Measurements from ENCODE around the gene MVB12B.

MVB12B gene

DNA sequence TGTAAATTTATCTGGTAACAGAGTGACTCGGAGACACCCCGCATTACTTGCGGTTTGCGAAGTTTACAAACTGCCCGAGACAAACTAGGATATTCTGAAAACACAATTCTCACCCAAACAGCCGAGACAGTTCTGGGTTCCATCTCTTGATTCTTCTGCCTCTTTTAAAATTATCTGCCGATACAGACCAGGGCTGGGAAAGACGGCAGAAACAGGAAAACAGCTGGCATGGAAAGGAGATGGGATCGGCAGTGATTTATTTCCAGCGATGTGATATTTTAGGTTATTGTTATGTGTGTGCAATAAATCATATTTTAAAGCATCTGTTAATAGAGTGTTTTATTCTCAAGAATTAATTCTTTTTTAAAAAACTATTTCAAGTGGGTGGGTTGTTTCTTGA lies 193.8 kb downstream of the MVB12B start:
- DNase-seq (ENCODE audit: low read depth in 2 of 2): no peak

DNA sequence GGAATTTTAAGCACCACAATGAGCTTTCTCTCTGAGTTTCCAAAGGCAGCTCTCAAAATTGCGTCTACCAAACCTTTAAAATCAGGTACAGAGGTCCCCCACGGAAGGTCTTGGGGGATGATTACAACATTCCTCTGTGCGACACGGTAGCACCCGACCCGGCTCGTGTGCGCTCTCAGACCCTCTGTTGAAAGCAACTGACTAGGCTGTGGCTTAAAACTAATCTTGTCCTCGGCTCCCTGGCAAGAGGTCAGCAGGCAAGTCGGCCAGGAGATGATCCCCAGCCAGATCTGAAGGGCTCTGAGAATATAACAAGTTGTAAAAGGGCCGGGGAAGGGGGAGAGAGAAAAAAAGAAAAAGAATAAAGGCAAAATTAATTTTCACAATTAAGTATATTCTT lies 194.5 kb downstream of the MVB12B start:
- no peak for DNase-seq (ENCODE audit: low read depth in 2 of 2)

DNA sequence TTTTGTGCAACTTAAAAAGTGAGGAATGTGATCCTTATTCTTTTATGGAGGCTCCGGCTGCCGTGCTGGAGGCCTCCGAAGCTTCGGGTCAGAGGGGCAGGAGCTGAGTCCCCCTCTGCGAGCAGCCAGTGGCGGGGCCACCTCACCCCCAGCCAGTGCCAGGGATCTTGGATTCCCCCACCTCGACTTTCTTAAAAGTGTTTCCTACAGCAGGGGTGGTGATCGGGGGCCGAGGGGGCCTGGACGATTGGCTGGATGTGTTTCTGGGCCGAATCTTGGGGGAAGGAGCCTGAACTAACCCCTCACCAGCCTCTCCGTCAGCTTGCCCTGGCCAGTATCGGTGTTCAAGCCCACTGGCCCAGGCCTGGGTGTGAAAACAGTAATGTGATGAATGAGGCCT lies 194.9 kb downstream of the MVB12B start:
- DNase-seq (ENCODE audit: low read depth in 2 of 2): no peak

DNA sequence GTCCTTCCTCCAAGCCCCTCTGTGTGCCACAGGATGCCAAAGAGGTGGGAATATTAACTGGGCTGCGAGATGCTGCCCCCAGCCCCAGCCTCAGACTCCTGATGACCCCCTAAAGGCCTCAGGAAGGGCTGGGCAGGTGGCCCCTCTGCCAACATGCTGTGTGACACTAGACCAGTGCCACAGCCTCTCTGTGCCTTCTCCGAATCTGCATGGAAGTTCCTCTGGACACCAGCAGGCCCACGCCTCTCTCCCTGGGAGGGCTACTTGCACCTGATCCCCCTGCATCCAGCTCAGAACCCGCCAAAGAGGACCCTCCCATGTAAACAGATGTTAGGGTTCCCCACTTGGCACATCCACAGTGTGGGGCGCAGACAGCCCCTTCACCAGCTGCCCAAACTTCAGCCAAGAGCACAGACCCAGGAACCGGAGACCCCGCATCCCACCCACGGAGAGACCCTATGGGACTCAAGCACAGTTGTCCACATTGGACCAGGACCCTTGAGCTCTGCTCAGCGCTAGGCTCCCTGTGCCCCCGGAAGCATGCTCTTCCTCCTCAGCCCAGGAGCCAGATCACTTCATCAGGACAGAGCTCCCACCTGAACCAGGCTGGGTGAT lies 195.5 kb downstream of the MVB12B start:
- no peak for DNase-seq (ENCODE audit: low read depth in 2 of 2)

DNA sequence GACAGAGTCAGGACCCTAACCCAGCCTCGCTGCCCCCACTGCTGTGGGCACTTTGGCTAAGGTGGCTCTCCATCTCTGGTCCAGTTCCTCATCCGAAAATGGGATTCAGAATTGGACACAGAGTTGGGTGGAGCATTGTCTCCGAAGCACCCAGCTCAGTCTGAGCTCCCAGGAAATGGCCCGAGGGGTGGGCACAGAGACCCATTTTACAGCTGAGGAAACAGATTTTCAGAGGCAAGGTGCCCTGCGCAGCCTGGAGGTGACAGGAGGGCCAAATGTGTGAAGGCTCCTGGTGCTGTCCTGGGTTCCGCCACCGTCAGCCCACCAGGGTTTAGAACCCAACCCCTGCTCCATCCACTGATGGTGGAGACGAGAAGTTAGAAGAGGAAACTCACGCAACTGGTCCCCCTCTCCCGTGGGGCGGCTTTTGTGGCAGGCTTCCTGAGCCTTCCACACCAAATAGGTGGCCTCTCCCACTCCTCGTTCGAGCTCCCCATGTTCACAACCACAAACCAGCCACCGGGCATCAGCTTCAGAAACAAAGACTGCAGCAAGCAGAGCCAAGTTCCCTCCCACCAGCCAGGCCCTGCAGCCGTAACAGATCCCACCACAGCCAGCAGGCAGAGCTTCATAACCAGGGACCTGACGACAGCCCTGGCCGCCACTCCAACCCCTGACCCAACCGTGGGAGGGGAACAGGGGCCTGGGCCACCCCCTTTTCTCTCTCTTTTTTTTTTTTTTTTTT lies 196.2 kb downstream of the MVB12B start:
- no peak for DNase-seq (ENCODE audit: low read depth in 2 of 2)

DNA sequence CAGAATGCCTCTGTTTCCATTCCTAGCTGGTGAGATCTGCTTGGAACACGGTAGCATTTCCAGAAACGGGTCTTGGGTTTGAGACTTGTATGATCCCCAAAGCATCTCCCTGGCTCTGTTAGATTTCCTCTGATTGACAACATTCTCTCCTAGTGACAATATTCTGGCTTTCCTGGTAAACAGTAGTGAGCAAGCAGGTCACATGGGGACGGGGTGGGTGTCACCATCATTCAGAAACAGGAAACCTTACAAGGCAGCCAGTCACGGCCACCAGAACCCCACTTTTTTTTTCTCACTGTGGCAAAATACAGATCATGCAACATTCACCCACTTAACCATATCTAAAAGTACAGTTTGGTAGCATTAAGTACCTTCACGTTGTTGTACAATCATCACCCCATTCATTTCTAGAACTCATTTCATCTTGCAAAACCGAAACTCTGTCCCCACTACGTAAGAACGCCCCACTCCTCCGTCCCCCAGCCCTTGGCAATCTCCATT lies 197.0 kb downstream of the MVB12B start:
- DNase-seq (ENCODE audit: low read depth in 2 of 2): no peak

DNA sequence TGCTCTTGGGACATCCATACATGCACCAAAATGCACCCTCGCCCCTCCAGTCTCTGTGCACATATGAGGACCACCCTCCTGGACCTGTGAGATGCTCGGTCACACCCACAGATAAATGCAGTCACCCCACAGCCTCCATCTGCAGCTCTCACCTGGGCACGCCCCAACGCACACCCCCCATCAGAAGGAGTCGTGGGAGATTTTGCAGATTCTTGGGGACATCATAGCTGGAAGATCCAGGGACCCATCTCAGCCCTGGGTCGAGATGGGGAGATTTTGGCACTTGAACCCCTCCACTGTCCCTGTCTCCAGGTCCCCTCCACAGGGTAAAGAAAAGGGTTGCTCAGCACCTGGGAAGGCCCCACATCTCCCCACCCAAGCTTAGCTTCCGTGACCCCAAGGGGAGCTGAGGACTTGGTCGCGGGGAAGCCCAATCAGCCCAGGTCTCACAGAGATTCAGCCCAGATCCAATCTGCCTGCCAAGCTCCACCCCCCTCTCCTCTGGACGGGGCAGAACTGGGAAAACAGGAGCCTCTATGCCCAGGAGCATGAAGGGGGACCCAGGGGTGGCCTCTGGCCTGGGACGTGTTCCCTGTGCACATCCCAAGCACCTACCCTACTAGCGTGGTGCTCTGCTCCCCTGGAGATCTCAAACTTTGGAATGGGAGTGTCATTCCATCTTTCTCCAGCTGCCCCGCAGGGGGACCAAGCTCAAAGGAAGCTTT lies 197.9 kb downstream of the MVB12B start:
- no peak for DNase-seq (ENCODE audit: low read depth in 2 of 2)

DNA sequence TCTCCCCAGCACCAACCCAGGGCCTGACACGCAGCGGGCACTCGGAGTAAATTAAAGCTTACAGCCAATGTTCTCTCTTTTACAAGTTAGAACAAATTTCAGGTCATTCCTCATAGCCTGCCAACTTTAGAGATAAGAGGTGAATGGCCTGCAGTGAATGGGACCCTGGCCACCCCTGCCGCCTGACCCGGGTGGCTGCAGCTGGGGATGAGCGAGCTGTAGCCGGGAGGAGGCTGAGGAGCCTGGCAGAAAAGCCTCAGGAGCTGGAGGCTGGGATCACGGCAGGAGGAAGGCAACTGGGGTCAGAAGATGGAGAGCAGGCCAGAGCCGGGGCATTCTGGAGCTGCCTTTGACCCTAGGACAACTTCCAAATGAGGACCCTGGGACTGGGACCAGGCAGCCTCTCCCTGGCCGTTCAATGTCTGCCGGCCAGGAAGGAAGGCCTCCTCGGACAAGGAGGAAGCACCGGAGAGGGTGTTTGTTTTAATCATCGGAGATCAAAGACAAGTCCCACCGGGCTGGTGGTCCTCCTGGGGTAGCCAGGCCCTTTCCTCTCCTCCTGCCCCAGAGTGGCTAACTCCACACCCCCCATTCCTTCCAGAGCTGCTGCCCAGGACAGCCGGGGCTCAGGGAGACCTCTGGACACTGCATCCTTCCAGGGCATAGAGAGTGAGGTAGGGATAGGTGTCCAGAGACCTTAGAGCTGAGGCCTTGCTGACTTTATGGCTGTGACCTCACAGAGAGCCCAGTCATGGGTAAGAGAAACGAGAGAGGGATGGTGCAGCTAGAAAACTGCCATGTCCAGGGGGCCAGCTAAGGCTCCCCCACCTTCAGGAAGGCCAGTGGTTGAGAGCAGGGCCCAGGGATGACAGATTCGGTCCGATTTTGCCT lies 199.8 kb downstream of the MVB12B start:
- no peak for DNase-seq (ENCODE audit: low read depth in 2 of 2)

DNA sequence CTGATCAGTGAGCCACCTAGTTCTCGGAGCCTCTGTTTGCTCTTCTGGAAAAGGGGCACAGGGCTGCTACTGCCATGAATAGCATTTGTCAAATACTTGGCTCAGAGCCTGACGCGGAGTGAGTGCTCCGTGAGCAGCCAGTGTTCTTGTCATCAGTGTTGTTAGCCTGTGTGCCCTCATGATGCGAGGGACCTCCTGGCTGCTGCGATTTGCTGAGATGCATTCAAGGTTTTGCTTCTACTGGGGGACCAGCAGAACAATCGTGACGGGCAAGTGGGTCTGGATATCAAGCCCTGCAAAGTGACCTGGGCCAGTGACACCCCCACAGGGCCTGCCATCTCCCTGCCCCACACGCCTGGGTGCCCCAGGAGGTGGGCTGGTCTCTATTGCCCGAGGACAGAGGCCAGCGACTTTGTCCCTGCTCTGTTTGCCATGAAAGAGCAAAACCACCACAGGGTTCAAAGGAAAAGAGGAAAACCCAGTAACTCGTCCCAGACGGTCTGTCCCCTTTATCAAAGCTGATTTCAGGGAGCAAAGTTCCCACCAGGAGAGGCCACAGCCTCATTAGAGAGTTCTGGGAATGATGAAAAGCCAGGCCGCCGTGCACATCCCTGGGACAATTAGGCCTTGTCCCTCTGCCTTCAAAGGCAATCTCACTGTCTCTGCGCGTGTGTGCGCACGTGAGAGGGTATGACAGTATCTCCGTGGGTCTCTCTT lies 200.6 kb downstream of the MVB12B start:
- no peak for DNase-seq (ENCODE audit: low read depth in 2 of 2)

DNA sequence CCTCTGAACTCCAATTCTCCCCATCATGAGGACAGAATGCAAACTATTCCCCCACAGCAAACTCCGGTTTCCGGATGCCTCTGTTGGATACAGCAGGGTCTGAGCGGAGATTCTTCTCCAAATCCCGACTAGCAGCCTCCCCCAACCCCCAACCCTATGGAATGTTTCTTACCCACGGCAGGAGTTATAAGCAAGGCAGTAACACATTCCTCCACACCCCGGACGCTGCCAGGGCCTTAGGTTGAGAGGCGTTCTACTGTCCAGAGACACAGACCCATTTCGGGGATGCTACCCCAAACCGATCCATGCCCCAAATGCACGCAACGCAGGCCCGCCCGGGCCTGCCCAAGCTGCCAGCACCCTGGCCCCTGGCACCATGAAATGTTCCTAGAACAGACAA lies 201.5 kb downstream of the MVB12B start:
- no peak for DNase-seq (ENCODE audit: low read depth in 2 of 2)

DNA sequence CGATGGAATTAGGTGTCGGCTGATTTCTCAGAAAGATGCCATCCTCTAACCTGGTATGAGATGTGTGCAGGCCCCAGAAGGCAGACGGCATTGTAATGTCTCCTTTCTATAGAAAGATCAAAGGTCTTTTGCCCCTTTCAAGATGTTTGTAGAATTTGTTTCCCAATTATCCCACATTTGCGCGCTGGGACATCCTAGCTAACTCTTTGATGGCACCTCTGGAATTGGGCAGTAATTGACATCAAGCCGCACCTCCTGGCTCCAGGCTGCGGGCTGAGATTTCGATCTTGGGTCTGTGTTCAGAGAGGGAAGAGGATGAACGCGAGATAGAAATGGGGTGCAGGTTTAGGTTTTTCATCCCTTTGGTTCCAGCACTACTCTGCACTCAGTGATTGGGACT lies 202.3 kb downstream of the MVB12B start:
- no peak for DNase-seq (ENCODE audit: low read depth in 2 of 2)

DNA sequence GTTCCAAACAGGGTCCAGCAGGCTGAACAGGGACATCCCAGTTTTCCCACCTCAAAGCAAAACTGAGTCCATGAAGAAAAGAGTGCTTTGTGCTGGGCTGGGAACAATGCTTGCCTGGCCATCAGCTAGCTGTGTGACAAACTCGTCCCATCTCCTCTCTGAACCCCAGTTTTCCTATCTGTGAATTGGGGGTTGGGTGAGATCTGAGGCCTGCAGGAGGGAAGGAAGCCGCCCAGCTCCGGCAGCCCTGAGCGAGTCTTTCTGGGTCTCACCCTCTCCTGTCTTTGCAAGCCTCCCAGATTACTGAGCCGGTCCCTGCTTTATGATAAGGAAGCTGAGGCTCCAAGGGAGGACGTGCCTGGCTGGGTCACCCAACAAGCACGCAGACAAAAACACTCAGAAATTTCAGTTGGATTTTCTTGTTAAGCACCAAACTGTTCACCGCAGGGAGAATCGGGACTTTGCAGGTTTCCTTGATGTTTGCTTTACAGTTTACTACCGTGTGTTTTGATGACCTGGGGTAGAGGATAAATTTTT lies 204.5 kb downstream of the MVB12B start:
- no peak for DNase-seq (ENCODE audit: low read depth in 2 of 2)

DNA sequence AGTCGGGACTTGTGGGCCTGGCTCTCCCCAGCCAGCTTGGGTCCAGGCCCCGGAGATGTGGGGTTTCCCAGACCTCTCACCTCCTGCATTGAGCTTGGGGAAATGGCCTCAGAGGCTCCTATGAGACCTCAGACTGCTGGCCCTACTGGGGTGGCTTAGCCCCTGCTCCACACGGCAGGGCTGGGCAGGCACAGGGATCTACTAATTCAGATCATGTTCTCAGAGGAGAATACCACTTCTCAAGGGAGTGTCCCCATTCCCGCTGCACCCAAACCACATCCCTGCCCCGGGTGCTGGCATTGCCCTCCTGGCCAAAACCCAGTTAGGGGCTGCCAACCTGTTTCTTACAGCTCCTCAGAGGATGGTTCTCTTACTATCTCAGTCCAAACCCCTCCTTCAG lies 205.0 kb downstream of the MVB12B start:
- DNase-seq (ENCODE audit: low read depth in 2 of 2): no peak

DNA sequence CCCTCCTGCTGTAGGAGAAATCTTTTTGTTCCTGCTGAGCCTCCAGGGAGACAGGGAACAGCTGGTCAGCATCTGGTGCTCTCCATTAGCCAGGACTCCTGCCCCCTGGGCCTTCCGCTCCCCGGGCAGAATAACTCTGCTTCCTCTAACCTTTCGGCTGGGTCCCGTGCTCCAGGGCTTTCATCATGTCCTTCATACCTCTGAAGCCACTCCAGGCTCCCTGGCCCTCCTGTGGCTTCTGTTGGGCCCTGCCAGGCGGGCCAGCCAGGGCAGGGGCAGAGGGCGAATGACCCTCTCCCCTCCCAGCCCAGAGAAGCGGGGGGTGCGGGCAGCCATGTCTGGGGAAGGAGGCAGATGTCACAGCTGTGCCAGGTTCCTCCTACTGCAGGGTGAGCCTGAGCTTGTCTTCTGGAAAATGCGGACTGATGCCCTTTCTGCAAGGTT lies 205.4 kb downstream of the MVB12B start:
- no peak for DNase-seq (ENCODE audit: low read depth in 2 of 2)

DNA sequence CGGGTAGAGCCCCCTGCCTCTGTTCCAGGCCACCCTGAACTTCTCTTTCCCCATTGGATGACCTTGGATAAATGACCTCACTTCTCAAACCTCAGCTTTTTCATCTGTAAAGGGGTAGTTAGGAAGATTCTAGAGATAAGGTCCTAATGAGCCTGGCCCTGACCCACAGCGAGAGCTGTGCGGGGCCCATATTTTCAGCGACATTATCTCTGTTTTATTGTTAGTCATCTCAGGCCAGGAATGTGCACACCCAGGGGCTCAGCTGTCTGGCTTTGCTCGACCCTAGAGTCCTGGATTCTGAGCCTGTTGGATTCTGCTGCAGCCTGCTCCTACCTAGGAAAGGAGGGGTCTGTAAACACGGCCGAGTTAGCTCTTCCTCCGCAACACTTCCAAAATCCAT lies 205.9 kb downstream of the MVB12B start:
- no peak for DNase-seq (ENCODE audit: low read depth in 2 of 2)

DNA sequence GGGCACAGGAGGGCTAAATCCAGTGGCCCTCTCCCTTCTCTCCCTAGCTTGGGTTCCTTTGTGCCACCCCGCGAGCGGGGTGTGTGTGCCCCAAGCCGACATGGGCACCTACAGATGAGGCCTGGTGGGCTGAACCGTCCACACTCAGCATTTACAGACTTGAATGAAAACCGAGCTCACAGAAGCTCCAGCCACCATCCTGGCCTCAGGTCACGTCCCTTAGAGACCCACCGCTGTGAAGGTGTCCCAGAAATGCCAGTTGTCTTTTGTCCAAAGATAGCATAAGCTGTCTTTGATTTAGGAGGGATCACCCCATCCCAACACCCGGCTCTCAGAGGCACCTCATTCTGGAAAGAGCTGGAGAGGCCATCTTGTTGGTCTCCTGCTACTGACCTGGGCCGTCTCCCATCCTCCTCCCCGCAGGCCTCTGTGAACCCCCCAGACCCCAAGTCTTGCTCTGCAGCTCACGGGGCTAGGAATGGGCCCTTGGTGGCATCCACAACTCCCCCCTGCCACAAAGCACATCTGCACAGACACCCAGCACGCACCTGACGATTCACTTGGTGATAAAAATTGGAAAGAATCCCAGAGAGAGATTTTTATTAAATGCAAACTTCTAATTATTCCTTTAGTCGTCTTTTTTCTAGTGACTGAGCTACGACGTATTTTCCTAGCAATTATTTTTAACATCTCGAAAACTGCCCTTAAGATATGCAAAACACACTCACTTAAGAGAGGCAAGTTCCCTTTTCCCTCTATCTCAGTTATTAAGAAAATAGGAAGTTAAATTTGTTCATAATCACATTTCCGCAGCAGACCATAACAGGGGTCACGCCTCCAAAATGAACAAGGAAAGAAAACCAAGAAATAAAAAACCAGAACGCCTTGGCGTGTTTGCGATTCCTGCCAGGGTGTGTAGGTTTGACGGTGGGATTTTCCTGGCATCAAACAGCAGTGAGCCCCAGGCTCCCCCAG lies 206.6 kb downstream of the MVB12B start:
- no peak for DNase-seq (ENCODE audit: low read depth in 2 of 2)

DNA sequence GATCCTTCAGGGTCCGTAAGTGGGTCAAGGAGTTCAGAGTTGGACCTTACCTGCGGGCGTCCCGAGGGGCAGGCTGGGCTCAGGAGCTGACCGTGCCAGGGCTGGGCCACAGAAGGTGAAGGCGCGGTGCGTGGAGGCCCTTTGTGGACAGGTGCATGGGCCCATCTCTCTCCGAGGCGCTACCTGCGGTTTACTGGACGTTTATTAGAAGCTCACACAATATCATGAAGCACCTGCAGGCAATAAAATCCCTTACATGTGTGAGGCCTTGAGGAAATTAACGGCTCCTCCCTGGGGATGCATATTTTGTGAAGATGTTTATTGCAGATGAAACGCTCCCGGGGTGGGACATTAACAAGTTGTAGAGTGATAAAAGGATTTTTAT lies 207.3 kb downstream of the MVB12B start:
- DNase-seq (ENCODE audit: low read depth in 2 of 2): no peak

DNA sequence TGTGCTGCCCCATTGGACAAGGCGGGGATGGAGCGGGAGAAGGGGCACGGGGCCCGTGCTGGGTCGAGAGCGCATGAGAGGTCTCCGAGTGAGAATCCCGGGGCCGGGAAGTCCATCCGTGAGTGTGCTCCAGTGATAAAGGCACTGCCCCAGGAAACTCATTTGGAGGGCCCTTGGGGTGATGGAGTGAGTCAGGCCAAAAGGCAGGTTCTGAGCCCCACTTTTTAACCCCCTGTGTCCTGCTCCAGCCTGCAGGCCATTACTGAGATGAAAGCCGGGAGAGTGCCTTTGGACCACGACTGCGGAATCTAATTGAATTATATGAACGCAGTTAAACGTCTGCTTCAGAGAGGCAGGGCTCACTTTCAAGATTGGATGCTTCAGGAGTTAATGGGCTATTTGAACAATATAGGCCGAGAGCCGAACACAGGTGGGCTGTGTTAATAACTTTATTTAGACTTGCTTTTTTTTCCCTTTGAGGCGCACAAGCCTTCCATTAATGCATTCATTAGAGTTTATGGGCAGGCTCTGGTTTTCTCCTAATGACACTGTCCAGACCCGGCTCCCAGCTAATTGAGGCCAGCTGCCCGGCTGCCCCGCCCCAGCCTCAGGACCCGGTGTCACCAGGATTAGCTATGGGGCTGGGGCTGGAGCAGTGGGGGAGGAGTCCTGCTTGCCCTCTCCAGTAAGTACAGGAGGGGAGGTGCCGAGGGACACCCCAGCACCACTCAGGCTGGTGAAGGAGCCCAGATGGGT lies 208.0 kb downstream of the MVB12B start:
- DNase-seq (ENCODE audit: low read depth in 2 of 2): no peak

DNA sequence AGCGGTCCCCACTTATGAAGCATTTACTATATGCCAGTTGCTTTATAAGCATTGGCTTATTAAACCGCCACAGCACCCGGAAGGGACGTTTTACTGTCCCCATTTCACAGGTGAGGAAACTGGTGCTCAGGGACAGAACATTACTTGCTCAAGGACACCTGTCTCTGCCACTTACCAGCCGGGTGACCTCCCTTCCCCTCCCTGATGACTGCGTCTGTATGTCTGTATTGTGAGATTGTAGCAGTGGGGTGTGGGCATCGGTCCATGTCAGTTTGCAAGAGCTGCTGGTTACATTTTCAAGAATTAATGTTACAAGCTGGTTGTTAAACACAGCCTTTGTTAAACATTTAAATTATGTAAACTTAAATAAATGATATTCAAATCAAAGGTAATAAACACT lies 209.5 kb downstream of the MVB12B start:
- DNase-seq (ENCODE audit: low read depth in 2 of 2): no peak

Data from stimulated activated CD8-positive, alpha-beta memory T cell treated with anti-CD3 and anti-CD28 coated beads, Interleukin-2, amount 100 ng/mL, for 1 hour (primary cell).